Measurements from ENCODE around the gene TAS1R1.

GRCh38 chr1:6623269-6623965 lies 68.3 kb downstream of the TAS1R1 start:
- TF ChIP-seq, protein P1, sequence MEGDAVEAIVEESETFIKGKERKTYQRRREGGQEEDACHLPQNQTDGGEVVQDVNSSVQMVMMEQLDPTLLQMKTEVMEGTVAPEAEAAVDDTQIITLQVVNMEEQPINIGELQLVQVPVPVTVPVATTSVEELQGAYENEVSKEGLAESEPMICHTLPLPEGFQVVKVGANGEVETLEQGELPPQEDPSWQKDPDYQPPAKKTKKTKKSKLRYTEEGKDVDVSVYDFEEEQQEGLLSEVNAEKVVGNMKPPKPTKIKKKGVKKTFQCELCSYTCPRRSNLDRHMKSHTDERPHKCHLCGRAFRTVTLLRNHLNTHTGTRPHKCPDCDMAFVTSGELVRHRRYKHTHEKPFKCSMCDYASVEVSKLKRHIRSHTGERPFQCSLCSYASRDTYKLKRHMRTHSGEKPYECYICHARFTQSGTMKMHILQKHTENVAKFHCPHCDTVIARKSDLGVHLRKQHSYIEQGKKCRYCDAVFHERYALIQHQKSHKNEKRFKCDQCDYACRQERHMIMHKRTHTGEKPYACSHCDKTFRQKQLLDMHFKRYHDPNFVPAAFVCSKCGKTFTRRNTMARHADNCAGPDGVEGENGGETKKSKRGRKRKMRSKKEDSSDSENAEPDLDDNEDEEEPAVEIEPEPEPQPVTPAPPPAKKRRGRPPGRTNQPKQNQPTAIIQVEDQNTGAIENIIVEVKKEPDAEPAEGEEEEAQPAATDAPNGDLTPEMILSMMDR (IDR thresholded peaks at IDR 0.05) = no peak
- TF ChIP-seq POLR2A (IDR thresholded peaks at IDR 0.05) = no peak
